GM12801 (cell line): ENCODE data around the gene ALDH7A1.

Experiments used
- CTCF ChIP-seq: IDR thresholded peaks from one replicate; pipeline ENCODE4 v1.5.1; 2011; ENCODE audit warnings: control low read depth; ENCODE audit not compliant: insufficient read length; ENCODE audit errors: extremely low read depth

Gene ALDH7A1

GRCh38 chr5:126516852-126517251, 78.2 kb downstream of the ALDH7A1 start:
- no peak for TF ChIP-seq CTCF

- TF ChIP-seq CTCF: no peak
These were observed 78.9 kb downstream of the ALDH7A1 start for GRCh38 chr5:126516133-126516532.

GRCh38 chr5:126515337-126515736, 79.7 kb downstream of the ALDH7A1 start:
- no peak for TF ChIP-seq CTCF

GRCh38 chr5:126514558-126515141, 80.4 kb downstream of the ALDH7A1 start:
- no peak for TF ChIP-seq CTCF

- TF ChIP-seq CTCF: no peak
These were observed 80.9 kb downstream of the ALDH7A1 start for GRCh38 chr5:126514131-126514557.

GRCh38 chr5:126513703-126514102, 81.3 kb downstream of the ALDH7A1 start:
- no peak for TF ChIP-seq CTCF

GRCh38 chr5:126513302-126513701, 81.7 kb downstream of the ALDH7A1 start:
- no peak for TF ChIP-seq CTCF

- no peak for TF ChIP-seq CTCF
These were observed 82.6 kb downstream of the ALDH7A1 start for GRCh38 chr5:126512451-126512850.
